Upper lobe of right lung (tissue), 1 donor: Measurements from ENCODE around the gene OSBPL8. TPM values are rescaled to one million over a fixed set of nuclear protein-coding genes. Genes with fewer than 3 reads are reported as not detected.

Experiments used
- ATAC-seq: fragments of 200-7000 bp; cut with Tn5 transposase; one replicate; pipeline ENCODE4 v1.9.1; 2020; ENCODE audit warnings: mild to moderate bottlenecking, moderate library complexity
- DNase-seq: peaks from one replicate; pipeline ENCODE4 v3.0.0-alpha.2; 2020
- H3K27ac ChIP-seq: fragments of 200-600 bp; one replicate; pipeline ENCODE4 v1.8.0; 2022
- H3K27me3 ChIP-seq: fragments of 200-600 bp; one replicate; pipeline ENCODE4 v1.8.0; 2022; ENCODE audit warnings: mild to moderate bottlenecking
- H3K36me3 ChIP-seq: fragments of 200-600 bp; one replicate; pipeline ENCODE4 v1.8.0; 2022
- H3K4me1 ChIP-seq: fragments of 200-600 bp; one replicate; pipeline ENCODE4 v1.8.0; 2022
- H3K4me3 ChIP-seq: fragments of 200-600 bp; one replicate; pipeline ENCODE4 v1.8.0; 2022; ENCODE audit warnings: mild to moderate bottlenecking
- H3K9me3 ChIP-seq: fragments of 200-600 bp; one replicate; pipeline ENCODE4 v1.8.0; 2022
- intact Hi-C: fragments of 100-400 bp; cut with DNase I; formaldehyde crosslinking; loops from one replicate; pipeline ENCODE4 v1.11.0; 2022
- total RNA-seq: library from RNA; stranded (reverse); fragmentation: NEBNext Ultra II Directional; extraction: Animal tissue kit (Norgen Biotek cat#: 25700); gene quantifications from one replicate; pipeline ENCODE4 v1.2.1, GENCODE V29; 2021
- TF ChIP-seq, protein P1 (sequence below): fragments of 200-600 bp; IDR thresholded peaks from one replicate; pipeline ENCODE4 v1.8.0; 2022; ENCODE audit warnings: antibody characterized with exemption
- donor health status: DM: no; HTN: yes; CAD: no; lungs with severe emphysema.

The OSBPL8 gene
- total RNA-seq, 1 donor from 2014 or later, result 97.3 TPM

DNA sequence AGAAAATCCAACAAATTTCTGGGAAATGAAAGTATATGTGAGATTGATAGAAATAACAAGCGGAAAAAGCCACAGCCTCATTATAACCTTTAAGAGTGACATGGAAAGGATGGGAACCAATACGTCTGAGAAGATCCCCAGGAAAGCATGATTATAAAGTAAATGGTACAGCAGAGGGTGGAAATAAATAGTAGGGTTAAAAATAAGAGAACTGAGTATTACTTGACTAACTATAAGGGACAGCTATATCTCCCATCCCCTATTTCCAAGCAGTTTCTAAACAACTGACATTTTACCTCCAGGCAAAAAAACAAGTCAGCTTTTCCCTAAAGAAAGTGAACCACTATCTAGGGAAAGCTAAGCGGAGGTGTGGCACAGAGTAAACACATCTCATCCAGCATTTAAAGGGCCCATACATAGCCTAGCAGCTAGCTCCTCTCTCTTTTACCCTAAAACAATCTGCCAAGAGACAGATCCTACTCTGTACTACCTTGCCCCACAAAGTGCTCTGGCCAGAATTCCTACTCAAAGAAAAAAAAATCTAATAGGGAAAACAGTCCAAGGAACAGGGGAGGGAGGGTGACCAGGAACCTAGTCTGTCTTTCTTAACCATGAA, 11.2 kb downstream of the OSBPL8 start:
- no peak overlapping the region for H3K4me3 ChIP-seq
- H3K36me3 ChIP-seq, result no peaks in the 10 kb centered on the region
- intact Hi-C loops, result no loop called here
- H3K27ac ChIP-seq, result no peak overlapping the region
- ATAC-seq (no peak), DNase-seq (no peak)
- no peaks in the 10 kb centered on the region for H3K9me3 ChIP-seq
- no peaks in the 10 kb centered on the region for H3K27me3 ChIP-seq
- TF ChIP-seq, protein P1, sequence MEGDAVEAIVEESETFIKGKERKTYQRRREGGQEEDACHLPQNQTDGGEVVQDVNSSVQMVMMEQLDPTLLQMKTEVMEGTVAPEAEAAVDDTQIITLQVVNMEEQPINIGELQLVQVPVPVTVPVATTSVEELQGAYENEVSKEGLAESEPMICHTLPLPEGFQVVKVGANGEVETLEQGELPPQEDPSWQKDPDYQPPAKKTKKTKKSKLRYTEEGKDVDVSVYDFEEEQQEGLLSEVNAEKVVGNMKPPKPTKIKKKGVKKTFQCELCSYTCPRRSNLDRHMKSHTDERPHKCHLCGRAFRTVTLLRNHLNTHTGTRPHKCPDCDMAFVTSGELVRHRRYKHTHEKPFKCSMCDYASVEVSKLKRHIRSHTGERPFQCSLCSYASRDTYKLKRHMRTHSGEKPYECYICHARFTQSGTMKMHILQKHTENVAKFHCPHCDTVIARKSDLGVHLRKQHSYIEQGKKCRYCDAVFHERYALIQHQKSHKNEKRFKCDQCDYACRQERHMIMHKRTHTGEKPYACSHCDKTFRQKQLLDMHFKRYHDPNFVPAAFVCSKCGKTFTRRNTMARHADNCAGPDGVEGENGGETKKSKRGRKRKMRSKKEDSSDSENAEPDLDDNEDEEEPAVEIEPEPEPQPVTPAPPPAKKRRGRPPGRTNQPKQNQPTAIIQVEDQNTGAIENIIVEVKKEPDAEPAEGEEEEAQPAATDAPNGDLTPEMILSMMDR, result no peak
- H3K4me1 ChIP-seq, result peaks cover 29% of the 10 kb centered on the region

DNA sequence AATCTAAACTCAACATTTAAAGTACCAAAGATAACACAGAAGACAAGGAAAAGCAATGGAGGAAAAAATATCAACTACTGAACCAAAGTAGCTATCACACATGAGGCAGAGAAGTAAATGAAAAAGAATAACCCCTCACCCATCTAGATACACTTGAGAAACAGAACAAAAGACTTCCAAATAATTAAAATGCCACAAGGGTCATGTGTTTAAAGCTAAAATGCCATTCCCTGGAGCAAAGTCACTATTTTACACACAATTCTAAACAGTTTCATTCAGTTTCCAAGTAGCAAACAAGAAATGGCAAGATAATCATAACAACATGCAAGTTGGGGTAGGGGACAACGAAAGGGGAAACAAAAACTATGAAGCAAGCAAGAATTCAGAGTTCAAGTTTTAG, 12.0 kb downstream of the OSBPL8 start:
- ATAC-seq (no peak), DNase-seq (no peak)
- Histone ChIP-seq H3K27ac (no peak overlapping the region), H3K4me1 (peaks cover 25% of the 10 kb centered on the region), H3K9me3 (no peaks in the 10 kb centered on the region), H3K36me3 (no peaks in the 10 kb centered on the region), H3K4me3 (no peak overlapping the region), H3K27me3 (no peaks in the 10 kb centered on the region)
- TF ChIP-seq, protein P1, result no peak
- intact Hi-C loops, result no loop called here

DNA sequence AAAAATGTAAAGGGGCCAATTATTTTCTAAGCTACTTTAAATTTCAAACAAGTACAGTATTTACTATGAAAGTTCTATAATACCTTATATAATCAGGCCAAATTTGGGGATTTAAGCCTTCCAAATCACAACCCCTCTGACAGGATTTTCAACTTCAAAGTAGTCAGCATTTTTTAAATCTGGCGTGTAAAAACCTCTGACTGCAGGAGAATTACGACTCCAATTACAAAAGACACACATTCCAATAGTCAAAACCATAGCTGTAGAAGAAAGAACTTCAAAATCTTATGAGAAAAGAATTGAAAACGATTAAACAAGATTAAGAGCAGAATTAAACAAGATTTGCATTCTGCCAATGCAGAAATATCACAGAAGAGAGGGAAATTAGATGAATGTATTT, 12.7 kb downstream of the OSBPL8 start:
- no peak overlapping the region for H3K4me3 ChIP-seq
- H3K27me3 ChIP-seq, result no peaks in the 10 kb centered on the region
- no peak for ATAC-seq
- DNase-seq, result no peak
- H3K36me3 ChIP-seq, result no peaks in the 10 kb centered on the region
- intact Hi-C loops, result no loop called here
- peaks cover 23% of the 10 kb centered on the region for H3K4me1 ChIP-seq
- no peak overlapping the region for H3K27ac ChIP-seq
- TF ChIP-seq, protein P1, result no peak
- no peaks in the 10 kb centered on the region for H3K9me3 ChIP-seq

DNA sequence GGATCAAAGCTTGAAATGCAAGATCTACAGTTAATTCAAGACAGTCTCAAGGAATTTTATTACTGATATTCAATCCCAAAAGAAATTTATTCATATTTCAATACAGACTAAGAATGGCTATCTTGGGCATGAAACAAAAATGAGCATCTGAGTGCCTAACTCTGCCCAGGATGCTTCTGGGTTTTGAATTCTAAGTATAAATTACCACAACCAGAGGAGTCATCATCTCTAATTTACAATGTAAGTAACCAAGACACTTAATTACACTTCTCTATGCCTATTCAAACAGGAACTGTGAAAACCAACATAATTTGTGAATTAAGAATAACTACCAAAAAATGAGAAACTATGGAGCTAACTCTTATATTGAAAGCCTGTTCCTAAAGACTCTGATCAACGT, 14.1 kb downstream of the OSBPL8 start:
- ATAC-seq (no peak), DNase-seq (no peak)
- H3K4me3 ChIP-seq, result no peak overlapping the region
- no peaks in the 10 kb centered on the region for H3K27me3 ChIP-seq
- peaks cover 23% of the 10 kb centered on the region for H3K4me1 ChIP-seq
- TF ChIP-seq, protein P1, result no peak
- no peak overlapping the region for H3K27ac ChIP-seq
- H3K9me3 ChIP-seq, result no peaks in the 10 kb centered on the region
- intact Hi-C loops, result no loop called here
- no peaks in the 10 kb centered on the region for H3K36me3 ChIP-seq

DNA sequence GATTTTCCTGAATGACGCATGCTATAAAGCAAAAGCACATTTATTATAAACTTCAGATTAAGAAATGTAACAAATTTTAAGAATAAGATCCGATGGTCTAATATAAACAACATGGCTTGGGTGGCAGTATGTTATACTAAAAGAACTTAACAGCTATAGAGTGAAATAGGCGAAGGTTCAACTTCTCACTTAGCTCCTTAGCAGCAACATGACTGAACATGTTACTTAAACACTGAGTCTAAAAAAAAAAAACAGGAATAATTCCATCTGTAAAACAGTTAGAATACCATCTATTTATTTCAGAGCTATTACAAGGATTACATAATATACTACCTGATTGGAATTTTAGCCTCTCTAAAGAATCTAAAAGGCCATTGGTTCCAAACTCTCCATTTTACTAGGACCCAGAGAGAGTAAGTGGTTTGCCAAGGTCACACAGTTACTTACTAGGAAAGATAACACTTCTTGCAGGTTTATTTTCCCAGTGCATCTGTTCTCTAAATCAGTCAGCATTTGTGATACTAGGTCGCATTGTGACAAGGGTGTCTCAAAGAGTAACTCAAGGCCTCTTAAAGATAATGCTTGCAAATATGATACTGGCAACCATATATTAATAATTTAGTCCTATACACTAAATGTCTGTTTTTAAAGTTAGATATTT, 14.8 kb downstream of the OSBPL8 start:
- TF ChIP-seq, protein P1, result no peak
- intact Hi-C loops, result no loop called here
- H3K27me3 ChIP-seq, result no peaks in the 10 kb centered on the region
- no peak overlapping the region for H3K4me3 ChIP-seq
- peaks cover 23% of the 10 kb centered on the region for H3K4me1 ChIP-seq
- ATAC-seq (no peak), DNase-seq (no peak)
- H3K9me3 ChIP-seq, result no peaks in the 10 kb centered on the region
- H3K27ac ChIP-seq, result no peak overlapping the region
- H3K36me3 ChIP-seq, result no peaks in the 10 kb centered on the region
